Retina (tissue), 1 donor: Measurements from ENCODE around the gene SEC14L1.

Experiments
- DNase-seq: peaks from one replicate; pipeline ENCODE4 v3.0.0-alpha.2; 2016

Gene SEC14L1

DNA sequence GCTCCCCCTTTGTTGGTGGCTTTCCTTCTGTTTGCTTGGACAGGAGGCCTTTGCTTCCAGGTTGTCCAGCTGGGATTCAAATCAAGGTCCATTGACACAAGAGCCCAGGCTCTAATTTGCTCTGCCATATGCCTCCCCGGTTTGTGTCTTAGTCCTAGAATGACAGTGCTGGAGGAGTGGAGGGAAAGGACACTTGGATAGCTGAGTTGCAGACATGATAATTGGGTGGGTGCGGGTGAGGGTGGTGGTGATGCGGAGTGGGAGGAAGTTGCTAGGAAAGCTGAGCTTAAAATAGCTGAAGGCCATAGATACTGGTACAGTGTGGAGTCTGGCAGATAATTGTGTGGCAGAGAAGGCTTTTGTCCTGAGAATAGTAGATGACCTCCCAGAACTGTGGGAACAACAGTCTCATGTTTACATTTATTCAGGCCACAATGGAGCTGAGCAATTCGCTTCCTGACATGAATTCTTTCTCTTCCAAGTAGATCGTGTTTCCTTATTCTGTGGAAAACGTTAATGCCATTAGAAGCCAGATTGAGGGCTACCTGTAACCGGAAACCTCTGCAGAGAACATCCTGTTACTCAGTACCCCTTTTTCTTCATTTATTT lies 23.8 kb downstream of the SEC14L1 start:
- peak; percentile 76 for DNase-seq

DNA sequence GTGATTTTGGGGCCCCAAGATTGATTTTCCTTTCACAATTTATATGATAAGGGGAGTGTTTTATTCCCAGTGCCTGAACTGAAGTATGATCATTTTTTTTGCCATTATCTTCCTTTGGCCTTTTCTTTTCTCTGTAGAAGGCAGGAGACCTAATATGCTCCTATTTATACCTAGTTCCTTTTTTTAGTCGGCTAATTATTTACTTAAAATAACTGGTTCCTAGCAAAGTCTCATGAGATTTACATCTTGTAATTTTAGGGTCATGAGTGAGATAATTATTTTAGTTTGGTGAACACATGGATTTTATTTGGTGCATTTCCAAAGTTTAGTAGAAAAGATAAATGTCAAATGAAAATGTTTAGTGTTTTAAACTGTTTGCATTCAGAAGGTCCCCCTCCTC lies 24.8 kb downstream of the SEC14L1 start:
- no peak for DNase-seq

DNA sequence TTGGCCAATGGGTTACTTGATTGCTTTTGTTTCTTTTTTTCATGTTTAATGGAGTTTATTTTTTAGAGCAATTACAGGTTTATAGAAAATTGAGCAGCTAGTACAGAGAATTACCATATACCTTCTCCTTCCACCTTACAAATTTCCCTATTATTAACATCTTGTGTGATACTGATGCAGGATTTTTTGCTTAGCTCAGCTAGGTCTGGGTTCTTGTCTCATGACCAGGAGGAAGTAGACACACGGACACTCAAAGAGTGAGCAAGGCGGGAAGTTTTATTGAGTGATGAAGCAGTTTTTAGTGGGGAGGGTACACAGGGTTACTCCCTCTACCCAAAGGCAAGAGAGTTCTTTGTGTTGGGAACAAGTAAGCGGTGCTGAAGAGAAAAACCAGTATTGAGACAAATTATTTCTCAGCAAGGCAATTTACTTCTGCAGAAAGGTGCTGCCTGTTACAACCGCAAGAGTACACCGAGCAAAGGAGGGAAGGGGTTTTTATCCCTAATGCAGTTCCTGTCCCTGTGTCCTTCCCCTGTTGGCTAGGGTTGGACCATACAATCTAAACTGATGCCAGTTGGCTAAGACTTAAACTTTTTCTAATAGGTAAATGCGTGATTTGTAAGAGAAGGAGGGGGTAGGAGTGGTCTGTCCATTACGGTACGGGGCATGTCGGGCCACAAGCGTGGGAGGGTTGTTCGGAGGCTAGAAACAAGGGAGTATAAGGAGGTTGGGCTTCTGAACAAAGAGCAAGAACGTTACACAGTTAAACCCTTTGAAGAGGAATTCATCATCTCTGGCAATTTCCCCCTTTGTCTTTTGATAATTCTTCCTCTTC lies 26.9 kb downstream of the SEC14L1 start:
- DNase-seq: no peak

GRCh38 chr17:77173104-77173503 lies 32.3 kb downstream of the SEC14L1 start:
- DNase-seq: no peak

GRCh38 chr17:77174928-77175661 lies 34.3 kb downstream of the SEC14L1 start:
- DNase-seq: no peak

GRCh38 chr17:77177002-77177741 lies 36.4 kb downstream of the SEC14L1 start:
- no peak for DNase-seq

GRCh38 chr17:77178050-77178449 lies 37.3 kb downstream of the SEC14L1 start:
- no peak for DNase-seq

DNA sequence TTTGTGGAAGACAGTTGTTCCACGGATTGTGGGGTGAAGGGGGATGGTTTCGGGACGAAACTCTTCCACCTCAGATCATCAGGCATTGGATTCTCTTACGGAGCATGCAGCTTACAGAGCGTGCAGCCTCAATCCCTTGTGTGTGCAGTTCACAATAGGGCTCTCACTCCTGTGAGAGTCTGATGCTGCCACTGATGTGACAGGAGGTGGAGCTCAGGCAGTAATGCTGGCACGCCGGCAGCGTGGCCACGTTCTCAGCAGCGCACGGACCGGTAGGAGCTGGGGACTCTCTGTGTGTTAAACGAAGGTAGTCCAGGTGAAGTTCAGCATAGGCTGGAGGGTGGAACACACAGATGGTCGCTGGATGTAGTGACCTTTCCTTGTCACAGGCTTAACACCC lies 37.8 kb downstream of the SEC14L1 start:
- DNase-seq: peak; percentile 55

- no peak for DNase-seq
Measured at GRCh38 chr17:77180503-77181357, 40.0 kb downstream of the SEC14L1 start.

DNA sequence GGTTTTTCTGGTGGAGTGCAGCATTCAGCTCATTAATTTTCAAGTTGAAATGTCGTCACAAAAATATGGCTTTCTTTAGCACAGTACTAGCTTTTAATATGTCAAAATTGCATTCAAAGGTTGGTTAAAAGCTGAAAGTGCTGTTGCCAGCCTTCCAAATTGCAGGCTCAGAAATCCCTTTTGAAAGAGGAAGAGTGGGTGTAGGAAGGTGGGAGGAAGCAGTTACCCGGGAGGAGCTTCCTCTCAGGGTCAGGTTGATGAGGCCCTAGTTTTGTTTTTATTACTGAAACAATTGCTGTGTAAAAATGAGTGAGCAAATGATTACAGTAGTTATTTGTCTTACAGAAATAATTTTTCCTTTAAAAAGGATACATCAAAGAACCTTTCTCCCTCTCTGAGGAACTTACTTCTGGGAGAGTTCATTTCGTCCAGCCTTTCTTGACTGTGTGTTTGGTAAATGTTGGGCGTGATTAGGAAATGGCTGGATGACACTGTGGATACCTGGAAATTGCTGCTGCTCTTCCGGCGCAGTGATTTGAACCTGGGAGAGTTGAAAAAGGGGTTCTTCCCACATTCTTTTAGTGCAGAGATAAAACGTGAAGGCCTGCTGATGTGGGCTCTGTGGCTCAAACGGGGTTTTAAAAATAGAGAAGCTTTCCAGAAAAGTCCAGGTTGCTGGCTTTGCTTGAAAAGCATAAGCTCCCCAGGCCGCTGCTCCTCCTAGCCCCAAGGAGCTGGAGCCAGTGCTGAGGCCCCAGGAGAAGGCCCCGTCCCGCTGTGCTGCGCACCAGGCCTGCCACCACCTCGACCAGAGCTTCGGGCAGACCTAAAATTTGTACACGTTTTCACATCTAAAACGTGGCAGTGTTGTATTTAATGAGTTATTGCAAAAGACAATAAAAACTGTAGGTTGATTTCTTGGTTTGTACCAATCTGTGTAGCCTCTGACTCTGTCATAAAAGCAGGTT lies 41.7 kb downstream of the SEC14L1 start:
- DNase-seq: no peak

DNA sequence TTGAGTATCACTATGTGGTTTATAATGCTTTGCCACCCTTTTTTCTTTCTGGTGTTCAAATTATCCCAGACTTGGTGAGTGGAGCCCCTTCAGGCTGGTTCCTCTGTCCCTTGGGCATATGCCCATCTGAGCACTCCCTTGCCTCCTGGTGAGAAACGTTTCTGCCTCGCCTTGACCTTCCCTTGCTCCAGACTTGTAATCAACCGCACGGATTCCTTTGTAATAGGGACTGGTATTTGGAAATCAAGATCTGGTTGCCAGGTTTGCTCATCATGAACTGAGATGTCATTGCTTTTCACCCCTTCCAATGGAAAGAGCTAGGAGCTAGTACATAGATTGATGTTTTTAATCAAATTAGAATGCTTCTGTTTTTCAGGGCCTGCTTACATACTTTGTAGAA lies 43.7 kb downstream of the SEC14L1 start:
- DNase-seq: no peak

DNA sequence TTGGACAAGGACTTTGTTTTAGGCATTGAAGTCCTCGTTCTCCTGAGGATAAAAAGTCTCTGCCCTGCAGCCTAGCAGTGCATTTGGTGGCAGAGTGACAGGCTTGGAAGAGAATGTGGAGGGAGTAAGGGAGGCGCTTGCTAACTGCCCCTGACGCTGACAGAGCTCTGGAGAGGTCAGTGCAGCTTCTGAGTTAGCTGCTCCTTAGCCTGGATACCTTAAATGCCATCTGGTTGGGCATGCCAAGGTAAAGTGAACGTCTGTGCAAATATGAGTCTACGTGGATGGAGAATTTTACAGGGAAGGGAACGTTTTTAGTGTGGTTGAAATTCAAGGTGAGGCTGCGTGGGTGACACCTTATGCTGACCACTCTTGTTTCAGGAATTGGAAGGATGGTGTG lies 44.4 kb downstream of the SEC14L1 start:
- DNase-seq: no peak

GRCh38 chr17:77186141-77186604 lies 45.4 kb downstream of the SEC14L1 start:
- no peak for DNase-seq

DNA sequence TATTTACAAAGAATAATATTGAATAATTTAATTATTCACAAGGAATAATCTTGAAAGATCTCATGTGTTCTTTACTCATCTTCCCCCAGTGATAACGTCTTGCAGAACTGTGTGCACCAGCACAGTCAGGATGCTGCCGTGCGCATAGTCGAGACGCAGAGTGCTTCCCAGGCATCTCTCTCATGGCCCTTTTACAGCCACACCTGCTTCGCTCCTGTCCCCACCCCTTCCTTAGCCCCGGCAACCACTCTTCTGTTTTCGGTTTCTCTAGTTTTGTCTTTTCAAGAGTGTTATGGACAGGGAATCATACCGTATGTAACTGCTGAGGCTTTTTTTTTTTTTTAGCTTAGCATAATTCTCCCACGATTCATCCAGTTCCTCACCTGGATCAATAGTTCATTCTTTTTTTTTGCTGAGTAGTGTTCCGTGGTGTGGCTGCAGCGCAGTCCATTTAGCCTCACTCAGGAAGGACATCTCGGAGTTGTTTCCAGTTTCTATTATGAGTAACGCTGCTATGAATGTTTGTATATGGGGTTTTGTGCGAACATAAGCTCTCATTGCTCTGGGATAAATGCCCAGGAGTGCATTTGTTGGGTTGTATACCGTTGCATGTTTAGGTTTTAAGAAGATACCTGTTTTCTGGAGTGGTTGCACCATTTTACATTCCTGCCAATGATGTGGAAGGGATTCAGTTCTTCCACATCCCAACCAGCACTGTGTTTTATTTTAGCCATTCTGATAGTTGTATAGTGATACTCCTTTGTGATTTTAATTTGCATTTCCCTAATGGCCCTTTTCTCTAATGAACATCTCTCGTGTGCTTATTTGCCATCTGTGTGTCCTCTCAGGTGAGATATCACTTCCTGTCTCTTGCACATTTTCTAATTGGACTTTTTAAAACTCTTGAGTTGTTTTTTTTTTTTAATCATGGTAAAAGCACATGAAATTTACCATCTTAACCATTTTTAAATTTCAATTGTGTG lies 47.6 kb downstream of the SEC14L1 start:
- no peak for DNase-seq

DNA sequence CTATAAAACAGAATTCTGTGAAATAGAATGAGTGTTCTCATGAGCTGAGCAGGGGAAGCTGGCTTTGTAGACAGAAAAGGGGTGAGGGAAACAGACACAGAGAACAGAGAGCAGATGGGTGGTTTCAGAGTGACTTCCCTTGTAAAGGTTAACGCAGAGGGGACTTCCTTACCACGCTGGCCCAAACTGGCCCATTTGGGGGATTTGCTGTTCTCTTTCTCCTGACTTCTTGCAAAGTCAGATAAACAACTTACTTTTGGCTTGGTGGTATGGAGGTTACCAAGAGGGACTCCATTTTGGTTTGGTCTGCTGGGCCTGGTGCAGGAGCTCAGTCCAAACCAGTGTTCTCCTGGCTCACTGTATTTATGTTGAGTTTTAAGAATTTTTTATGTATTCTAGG lies 48.4 kb downstream of the SEC14L1 start:
- DNase-seq: no peak

GRCh38 chr17:77190576-77190975 lies 49.8 kb downstream of the SEC14L1 start:
- DNase-seq: no peak

DNA sequence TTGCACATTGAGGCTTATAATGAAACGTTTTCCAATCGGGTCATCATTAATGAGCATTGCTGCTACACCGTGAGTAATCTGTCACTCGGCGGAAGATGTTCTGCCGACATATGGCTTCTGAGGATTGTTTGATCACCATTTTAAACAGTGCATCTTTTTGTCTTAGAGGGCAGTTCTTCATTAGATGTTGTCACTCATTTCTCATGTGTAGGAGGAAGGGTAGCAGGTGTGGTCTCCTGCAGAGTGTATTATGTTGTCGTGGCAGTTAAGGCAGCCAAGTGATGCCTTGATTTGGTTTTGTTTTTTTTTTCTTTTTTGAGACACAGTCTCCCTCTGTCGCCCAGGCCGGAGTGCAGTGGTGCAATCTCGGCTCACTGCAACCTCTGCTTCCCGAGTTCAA lies 50.5 kb downstream of the SEC14L1 start:
- DNase-seq: no peak

DNA sequence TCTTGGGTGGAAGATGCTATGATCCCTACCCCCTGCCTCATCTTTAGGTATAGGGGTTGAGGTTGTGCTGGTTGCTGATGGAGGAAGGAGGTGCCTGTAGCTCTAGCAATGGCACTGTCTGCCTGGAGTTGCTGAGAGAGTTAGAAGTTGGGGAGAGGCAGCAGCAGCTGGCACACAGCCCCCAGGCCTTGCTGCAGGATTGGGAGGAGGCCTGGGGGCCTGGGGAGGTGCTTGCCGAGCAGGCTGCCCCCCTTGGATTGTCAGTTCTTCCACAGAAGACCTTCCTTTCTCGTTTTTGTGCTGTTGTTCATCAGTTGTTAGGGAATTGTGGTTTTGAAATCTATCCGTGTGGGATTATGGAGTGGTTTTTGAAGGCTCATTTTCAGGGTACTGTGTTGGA lies 52.9 kb downstream of the SEC14L1 start:
- no peak for DNase-seq

DNA sequence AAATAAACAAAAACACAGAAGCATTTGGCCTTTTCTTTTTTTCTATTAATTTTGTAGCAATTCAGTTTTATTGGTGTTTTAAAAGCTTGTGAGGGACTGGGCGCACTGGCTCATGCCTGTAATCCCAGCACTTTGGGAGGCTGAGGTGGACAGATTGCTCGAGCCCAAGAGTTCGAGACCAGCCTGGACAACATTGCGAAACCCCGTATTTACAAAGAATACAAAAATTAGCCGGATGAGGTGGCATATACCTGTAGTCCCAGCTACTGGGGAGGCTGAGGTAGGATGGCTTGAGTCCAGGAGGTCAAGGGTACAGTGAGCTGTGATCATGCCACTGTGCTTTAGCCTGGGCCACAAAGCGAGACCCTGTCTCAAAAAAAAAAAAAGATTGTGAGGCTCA lies 53.4 kb downstream of the SEC14L1 start:
- no peak for DNase-seq

DNA sequence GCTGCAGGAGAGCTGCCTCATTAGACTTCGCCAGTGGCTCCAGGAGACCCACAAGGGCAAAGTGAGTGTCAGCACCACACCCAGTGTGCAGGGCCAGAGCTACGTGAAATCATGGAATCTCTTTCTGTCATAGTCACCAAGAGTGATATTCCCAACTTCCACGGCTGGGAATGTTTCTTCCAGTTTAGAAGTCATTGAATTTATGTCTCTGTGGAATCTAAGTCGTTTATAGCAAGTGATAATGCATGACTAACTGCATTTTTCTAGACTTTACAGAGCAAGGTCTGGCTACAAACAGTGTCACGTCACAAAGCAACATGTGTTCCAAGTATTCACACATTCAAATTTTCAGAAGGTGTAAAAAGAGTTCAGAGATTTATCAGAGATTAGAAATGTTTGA lies 55.5 kb downstream of the SEC14L1 start:
- DNase-seq: no peak
